ENCODE measurements around the gene SNX20.

The SNX20 gene

DNA sequence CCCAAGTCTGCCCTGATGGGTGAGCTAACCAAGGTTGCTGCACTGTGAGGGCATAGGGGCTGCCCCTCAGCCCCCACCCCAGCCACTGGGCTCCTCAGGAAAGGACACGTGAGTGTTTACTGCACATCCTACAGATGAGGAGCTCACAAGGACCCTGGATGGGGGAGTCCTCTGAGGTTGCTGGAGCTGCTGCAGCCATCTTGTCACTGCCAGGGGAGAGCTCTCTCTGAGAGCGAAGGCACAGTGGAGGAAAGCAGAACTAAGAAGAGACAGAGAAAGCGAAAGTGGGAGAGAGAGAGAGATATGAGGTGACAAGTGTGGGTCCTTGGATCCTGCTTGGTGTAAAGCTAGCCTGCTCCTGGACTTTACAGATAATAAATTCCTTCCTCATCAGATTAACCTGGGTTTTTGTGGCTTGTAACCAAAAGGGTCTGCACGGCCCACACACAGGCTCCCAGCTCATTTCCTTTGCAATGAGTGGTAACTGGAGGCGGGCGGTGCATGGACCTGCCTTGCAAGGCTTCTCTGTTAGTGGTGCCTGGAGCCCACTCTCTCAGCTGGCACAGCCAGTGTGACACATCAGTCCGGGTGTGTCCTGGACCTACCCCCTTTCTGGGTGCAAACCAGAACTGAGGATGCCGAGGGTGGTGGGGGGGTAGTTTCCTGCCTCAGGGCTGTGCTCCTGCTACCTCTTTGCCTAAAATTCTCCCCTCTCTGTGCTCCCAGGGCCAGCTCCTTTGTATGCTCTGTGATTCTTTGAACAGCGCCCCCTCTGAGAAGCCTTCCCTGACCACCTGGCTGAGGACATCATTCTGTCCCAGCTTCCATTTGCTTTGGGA, 14.2 kb downstream of the SNX20 start:
- TF ChIP-seq, protein P1, sequence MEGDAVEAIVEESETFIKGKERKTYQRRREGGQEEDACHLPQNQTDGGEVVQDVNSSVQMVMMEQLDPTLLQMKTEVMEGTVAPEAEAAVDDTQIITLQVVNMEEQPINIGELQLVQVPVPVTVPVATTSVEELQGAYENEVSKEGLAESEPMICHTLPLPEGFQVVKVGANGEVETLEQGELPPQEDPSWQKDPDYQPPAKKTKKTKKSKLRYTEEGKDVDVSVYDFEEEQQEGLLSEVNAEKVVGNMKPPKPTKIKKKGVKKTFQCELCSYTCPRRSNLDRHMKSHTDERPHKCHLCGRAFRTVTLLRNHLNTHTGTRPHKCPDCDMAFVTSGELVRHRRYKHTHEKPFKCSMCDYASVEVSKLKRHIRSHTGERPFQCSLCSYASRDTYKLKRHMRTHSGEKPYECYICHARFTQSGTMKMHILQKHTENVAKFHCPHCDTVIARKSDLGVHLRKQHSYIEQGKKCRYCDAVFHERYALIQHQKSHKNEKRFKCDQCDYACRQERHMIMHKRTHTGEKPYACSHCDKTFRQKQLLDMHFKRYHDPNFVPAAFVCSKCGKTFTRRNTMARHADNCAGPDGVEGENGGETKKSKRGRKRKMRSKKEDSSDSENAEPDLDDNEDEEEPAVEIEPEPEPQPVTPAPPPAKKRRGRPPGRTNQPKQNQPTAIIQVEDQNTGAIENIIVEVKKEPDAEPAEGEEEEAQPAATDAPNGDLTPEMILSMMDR (IDR thresholded peaks at IDR 0.05; ENCODE audit: insufficient read depth, low read length, poor library complexity, severe bottlenecking), result no peak
- Histone ChIP-seq H3K4me3 (replicated peaks; ENCODE audit: low read depth, low read length) (no peak overlapping the region), H3K36me3 (ENCODE audit: control insufficient read depth, insufficient read depth, low read length) (peaks cover 4% of the 10 kb centered on the region), H3K27me3 (replicated peaks; ENCODE audit: control insufficient read depth, insufficient read depth, low read length) (no peaks in the 10 kb centered on the region)
- peak; percentile 58 for DNase-seq (ENCODE audit: extremely low read depth, insufficient read length)

DNA sequence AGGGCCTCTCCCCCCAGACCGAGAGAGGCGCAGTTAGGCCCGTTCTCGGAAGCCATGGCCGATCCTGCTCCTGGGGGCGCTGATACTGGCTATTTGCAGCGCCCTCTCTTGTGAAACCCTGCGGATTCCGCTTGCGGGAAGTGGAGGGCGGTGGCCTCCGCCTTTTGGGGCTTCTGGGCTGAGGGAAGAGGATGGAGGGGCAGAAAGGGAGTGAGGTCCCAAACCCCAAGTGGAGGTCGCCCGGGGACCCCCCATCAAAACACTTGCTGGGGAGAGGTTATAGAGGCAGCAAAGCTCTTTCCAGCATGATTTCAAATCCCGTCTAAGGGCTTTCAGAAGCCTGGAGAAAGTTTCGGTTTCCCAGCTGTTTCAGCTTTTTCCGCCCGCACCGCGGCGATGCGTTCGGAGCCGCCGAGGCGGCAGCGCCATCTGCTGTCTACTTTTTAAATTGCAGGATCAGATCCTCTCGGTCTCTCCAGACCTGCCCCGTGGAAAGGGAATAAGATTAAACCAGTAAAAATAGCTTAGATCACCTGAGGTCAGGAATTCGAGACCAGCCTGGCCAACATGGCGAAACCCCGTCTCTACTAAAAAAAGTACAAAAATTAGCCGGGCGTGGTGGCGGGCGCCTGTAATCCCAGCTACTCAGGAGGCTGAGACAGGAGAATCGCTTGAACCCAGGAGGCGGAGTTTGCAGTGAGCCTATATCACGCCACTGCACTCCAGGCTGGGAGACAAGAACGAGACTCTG, 15.8 kb downstream of the SNX20 start:
- TF ChIP-seq, protein P1 (IDR thresholded peaks at IDR 0.05; ENCODE audit: insufficient read depth, low read length, poor library complexity, severe bottlenecking), result peak; percentile 77
- H3K4me3 ChIP-seq (replicated peaks; ENCODE audit: low read depth, low read length), result peak overlapping the region; percentile 24
- peak; percentile 74 for DNase-seq (ENCODE audit: extremely low read depth, insufficient read length)
- H3K36me3 ChIP-seq (ENCODE audit: control insufficient read depth, insufficient read depth, low read length), result peaks cover 3% of the 10 kb centered on the region
- H3K27me3 ChIP-seq (replicated peaks; ENCODE audit: control insufficient read depth, insufficient read depth, low read length), result no peaks in the 10 kb centered on the region

DNA sequence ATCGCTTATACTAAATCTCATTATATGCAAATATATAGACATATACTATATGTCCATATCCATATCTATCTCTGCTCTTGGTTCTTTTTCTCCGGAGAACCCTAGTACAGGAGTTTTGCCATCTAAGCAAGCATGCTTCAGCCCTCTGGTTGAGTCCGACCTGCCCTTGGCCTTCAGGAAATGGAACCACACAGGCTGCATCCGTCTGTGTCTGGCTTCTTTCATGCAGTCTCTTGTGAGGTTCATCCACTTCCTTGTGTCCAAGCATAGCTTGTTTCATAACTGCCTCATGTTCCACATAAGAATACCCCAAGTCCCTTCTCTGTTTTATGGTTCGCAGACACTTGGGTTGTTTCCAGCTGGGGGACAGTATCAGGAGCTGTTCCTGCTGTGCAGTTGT, 16.8 kb downstream of the SNX20 start:
- no peak for DNase-seq (ENCODE audit: extremely low read depth, insufficient read length)
- no peaks in the 10 kb centered on the region for H3K27me3 ChIP-seq (replicated peaks; ENCODE audit: control insufficient read depth, insufficient read depth, low read length)
- peaks cover 3% of the 10 kb centered on the region for H3K36me3 ChIP-seq (ENCODE audit: control insufficient read depth, insufficient read depth, low read length)
- TF ChIP-seq, protein P1 (IDR thresholded peaks at IDR 0.05; ENCODE audit: insufficient read depth, low read length, poor library complexity, severe bottlenecking), result no peak
- no peak overlapping the region for H3K4me3 ChIP-seq (replicated peaks; ENCODE audit: low read depth, low read length)

DNA sequence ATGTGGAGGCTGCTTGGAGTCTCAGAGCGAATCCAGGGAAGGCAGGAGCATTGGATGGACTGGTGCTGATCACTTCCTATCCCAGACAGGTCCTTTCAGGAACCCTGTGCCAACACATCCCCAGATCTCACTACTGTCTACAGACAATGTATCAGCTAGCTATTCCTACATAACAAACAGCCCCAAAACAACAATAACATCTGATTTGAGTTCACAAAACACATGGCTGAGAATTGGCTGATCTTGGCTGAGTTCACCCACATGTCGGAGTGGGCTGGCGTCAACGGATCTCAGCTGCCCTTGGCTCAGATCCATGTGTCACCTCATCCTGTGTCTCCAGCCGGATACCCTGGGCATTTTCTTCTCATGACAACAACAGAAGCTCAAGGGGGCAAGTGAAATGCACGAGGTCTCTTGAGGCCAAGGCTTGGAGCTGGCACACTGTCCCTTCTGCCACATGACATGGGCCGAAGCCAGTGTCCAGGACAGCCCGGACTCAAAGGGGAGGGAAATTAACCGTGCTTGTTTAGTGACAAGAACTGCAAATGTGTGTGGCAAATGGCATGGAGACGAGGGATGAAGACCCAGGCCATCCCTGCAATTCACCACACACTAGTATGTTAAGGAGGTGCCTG, 18.7 kb downstream of the SNX20 start:
- Histone ChIP-seq H3K36me3 (ENCODE audit: control insufficient read depth, insufficient read depth, low read length) (no peaks in the 10 kb centered on the region), H3K27me3 (replicated peaks; ENCODE audit: control insufficient read depth, insufficient read depth, low read length) (no peaks in the 10 kb centered on the region), H3K4me3 (replicated peaks; ENCODE audit: low read depth, low read length) (no peak overlapping the region)
- TF ChIP-seq, protein P1 (IDR thresholded peaks at IDR 0.05; ENCODE audit: insufficient read depth, low read length, poor library complexity, severe bottlenecking), result no peak
- DNase-seq (ENCODE audit: extremely low read depth, insufficient read length), result no peak

DNA sequence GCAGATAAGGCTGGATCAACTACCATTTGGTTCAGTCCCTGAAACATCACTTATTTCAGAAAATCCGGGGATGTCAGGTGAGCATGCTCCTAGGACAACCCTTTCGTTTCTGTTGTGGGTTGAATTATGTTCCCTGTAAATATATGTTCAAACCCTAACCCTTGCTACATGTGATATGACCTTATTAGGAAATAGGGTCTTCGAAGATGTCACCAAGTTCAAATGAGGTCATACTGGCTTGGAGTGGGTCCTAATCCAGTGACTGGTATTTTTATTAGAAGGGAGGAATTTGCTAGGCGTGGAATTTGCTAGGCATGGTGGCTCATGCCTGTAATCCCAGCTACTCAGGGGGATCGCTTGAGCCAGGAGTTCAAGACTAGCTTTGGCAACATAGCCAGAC, 21.3 kb downstream of the SNX20 start:
- Histone ChIP-seq H3K4me3 (replicated peaks; ENCODE audit: low read depth, low read length) (no peak overlapping the region), H3K27me3 (replicated peaks; ENCODE audit: control insufficient read depth, insufficient read depth, low read length) (no peaks in the 10 kb centered on the region), H3K36me3 (ENCODE audit: control insufficient read depth, insufficient read depth, low read length) (no peaks in the 10 kb centered on the region)
- TF ChIP-seq, protein P1 (IDR thresholded peaks at IDR 0.05; ENCODE audit: insufficient read depth, low read length, poor library complexity, severe bottlenecking), result no peak
- no peak for DNase-seq (ENCODE audit: extremely low read depth, insufficient read length)

Measured in GM06990 (cell line).